Ishikawa (cell line): Measurements from ENCODE around the gene SLCO2B1.

Source experiments
- CEBPB ChIP-seq: IDR thresholded peaks from 2 replicates; pipeline ENCODE4 v1.6.1; 2012
- EP300 ChIP-seq: IDR thresholded peaks from 2 replicates; pipeline ENCODE4 v1.6.1; 2012; ENCODE audit warnings: borderline replicate concordance
- MAX ChIP-seq: IDR thresholded peaks from 2 replicates; pipeline ENCODE4 v1.6.1; 2012
- REST ChIP-seq: IDR thresholded peaks from 2 replicates; pipeline ENCODE4 v1.6.1; 2012; ENCODE audit warnings: low read depth, mild to moderate bottlenecking
- TAF1 ChIP-seq: IDR thresholded peaks from 2 replicates; pipeline ENCODE4 v1.6.1; 2012; ENCODE audit warnings: low read depth, mild to moderate bottlenecking
- ZBTB7A ChIP-seq: IDR thresholded peaks from 2 replicates; pipeline ENCODE4 v1.6.1; 2012; ENCODE audit warnings: low read depth

- no peak for TF ChIP-seq MAX
- TF ChIP-seq REST: no peak
- no peak for TF ChIP-seq ZBTB7A
- TF ChIP-seq CEBPB: no peak
- no peak for TF ChIP-seq TAF1
- no peak for TF ChIP-seq EP300
Measured at GRCh38 chr11:75114465-75114864, 36.4 kb upstream of the SLCO2B1 start.
